ENCODE results near the gene DOC2B. TPM values are rescaled to one million over a fixed set of nuclear protein-coding genes. Genes with fewer than 3 reads are reported as not detected.

DOC2B gene
- total and polyA plus RNA-seq, 2 of the 8 experiments (the other 6 are each of a cell fraction or from before 2014, with no cell fraction given), result 1.3 to 3.3 TPM

- no peaks in the 10 kb centered on the region for H4K20me1 ChIP-seq (replicated peaks in 1 of 2; ENCODE audit: control insufficient read depth in 1 of 2, insufficient read depth in 2 of 2, low read length in 2 of 2)
- no peak overlapping the region for H2BK20ac ChIP-seq (ENCODE audit: low read length)
- no peak overlapping the region for H2AFZ ChIP-seq (ENCODE audit: low read length)
- no peak overlapping the region for H3K4me3 ChIP-seq (ENCODE audit: extremely low read depth in 1 of 4, insufficient read depth in 2 of 4, low read depth in 3 of 4, low read length in 4 of 4)
- peaks cover 7 to 9% of the 10 kb centered on the region in 2 experiments; a peak in 2 of 4 replicates for H3K9me3 ChIP-seq (ENCODE audit: insufficient read depth in 2 of 2, low read depth in 1 of 2, low read length in 1 of 2)
- ChIA-PET CTCF (ENCODE audit: partially characterized antibody) (interaction anchor here (1.0 to 1.6 kb wide), 4 partner anchors 9 to 103 kb away, joined by 3 to 5 read pairs (median 4); no protein-coding TSS in a partner anchor), POLR2A (ENCODE audit: partially characterized antibody) (interaction anchor here (0.7 to 3.0 kb wide), 4 partner anchors 18 to 103 kb away, joined by 3 to 8 read pairs (median 4); no protein-coding TSS in a partner anchor)
- no peak overlapping the region for H3K14ac ChIP-seq (ENCODE audit: insufficient read length)
- H2BK5ac ChIP-seq (ENCODE audit: low read depth, low read length), result no peak overlapping the region
- H3K27ac ChIP-seq (ENCODE audit: low read depth, low read length), result no peak overlapping the region
- H3K79me1 ChIP-seq (ENCODE audit: low read depth, low read length), result no peaks in the 10 kb centered on the region; the same call in 1 of the 2 replicates
- no peak overlapping the region for H4K5ac ChIP-seq (ENCODE audit: insufficient read length, low read depth, low read length)
- peaks cover 0 to 7% (median 4%) of the 10 kb centered on the region in 4 experiments; a peak in 3 of 7 replicates for H3K27me3 ChIP-seq (replicated peaks in 1 of 4; ENCODE audit: control insufficient read depth in 3 of 4, extremely low read depth in 1 of 4, insufficient read depth in 3 of 4, low read length in 3 of 4)
- no peak overlapping the region for H4K91ac ChIP-seq (replicated peaks; ENCODE audit: insufficient read length, low read length)
- H3K23ac ChIP-seq (ENCODE audit: insufficient read length), result no peak overlapping the region
- no peak overlapping the region for H4K8ac ChIP-seq (ENCODE audit: extremely low read depth, insufficient read depth, low read length)
- 98% methylated on average over 6 of the region's 6 CpGs; no CpG with 5 or more reads in 1 of the 2 experiments for WGBS, 2 experiments (ENCODE audit: extremely low coverage in 1 of 2, insufficient coverage in 1 of 2, insufficient read length in 1 of 2, insufficient replicate concordance in 2 of 2, low coverage in 1 of 2, low lambda C conversion rate in 2 of 2, missing lambda C conversion rate in 1 of 2)
- DNase-seq (ENCODE audit: low read depth in 1 of 2, low spot score in 2 of 2) (no peak), FAIRE-seq (no peak)
- no peak overlapping the region for H3K4ac ChIP-seq (replicated peaks; ENCODE audit: insufficient read length, low read depth, low read length)
- H3K79me2 ChIP-seq (ENCODE audit: control insufficient read depth in 1 of 2, insufficient read depth in 2 of 2, low read length in 2 of 2), result no peaks in the 10 kb centered on the region
- no peak overlapping the region for H2BK15ac ChIP-seq (ENCODE audit: low read length)
- no peaks in the 10 kb centered on the region for H3K36me3 ChIP-seq (ENCODE audit: control insufficient read depth in 2 of 4, insufficient read depth in 4 of 4, low read length in 3 of 4)
- peaks cover 0 to 7% (median 3%) of the 10 kb centered on the region in 4 experiments; a peak in 6 of 7 replicates for H3K4me1 ChIP-seq (replicated peaks in 1 of 4; ENCODE audit: control insufficient read depth in 3 of 4, insufficient read depth in 4 of 4, low read length in 3 of 4)
- H3K4me2 ChIP-seq (ENCODE audit: insufficient read depth in 1 of 2, low read depth in 2 of 2, low read length in 2 of 2), result no peak overlapping the region
- H3K23me2 ChIP-seq (ENCODE audit: low read depth, low read length), result no peaks in the 10 kb centered on the region
- H3K56ac ChIP-seq (replicated peaks; ENCODE audit: insufficient read length, low read depth, low read length), result no peak overlapping the region
- H2AK5ac ChIP-seq (ENCODE audit: low read depth, low read length), result no peak overlapping the region
- H3K9ac ChIP-seq (replicated peaks in 1 of 4; ENCODE audit: extremely low read depth in 1 of 4, low read depth in 3 of 4, low read length in 3 of 4), result no peak overlapping the region
- H3K18ac ChIP-seq (ENCODE audit: extremely low read depth, low read length), result no peak overlapping the region
- H2BK12ac ChIP-seq (ENCODE audit: low read depth, low read length), result no peak overlapping the region
- no peak overlapping the region for H2BK120ac ChIP-seq (replicated peaks; ENCODE audit: low read depth, low read length)
- no peak for TF ChIP-seq SRF (IDR thresholded peaks at IDR 0.05; ENCODE audit: low read depth, low read length)
- TF ChIP-seq TAF1 (IDR thresholded peaks at IDR 0.05; ENCODE audit: low read depth, low read length), result no peak
- no peak for TF ChIP-seq SIX5 (IDR thresholded peaks at IDR 0.05; ENCODE audit: low read depth, low read length)
- no peak for TF ChIP-seq CBX5 (IDR thresholded peaks at IDR 0.05; ENCODE audit: low read depth, low read length)
- TF ChIP-seq HDAC6 (IDR thresholded peaks at IDR 0.05; ENCODE audit: low read depth, low read length), result no peak
- TF ChIP-seq CTCF (IDR thresholded peaks at IDR 0.05; ENCODE audit: control extremely low read depth in 1 of 3, insufficient read depth in 1 of 3, low read depth in 1 of 3, low read length in 3 of 3), result no peak
- no peak for TF ChIP-seq USF2 (IDR thresholded peaks at IDR 0.05; ENCODE audit: low read length)
- no peak for TF ChIP-seq CBX8 (IDR thresholded peaks at IDR 0.05; ENCODE audit: borderline replicate concordance, low read depth, low read length)
- no peak for TF ChIP-seq MAX (IDR thresholded peaks at IDR 0.05)
- no peak for TF ChIP-seq JUN (IDR thresholded peaks at IDR 0.05; ENCODE audit: low read depth, low read length)
These were observed 24.4 kb upstream of the DOC2B start for GRCh38 chr17:205817-206216.

Measured in H1 (cell line).